Upper lobe of left lung (tissue), 6 donors: Measurements from ENCODE around the gene RAB5B. TPM values are rescaled to one million over a fixed set of nuclear protein-coding genes. Genes with fewer than 3 reads are reported as not detected.

Experiments used
- ATAC-seq, 2 donors: fragments of 200-7000 bp; cut with Tn5 transposase; one replicate each; pipeline ENCODE4 v1.9.1; 2022; ENCODE audit warnings: mild to moderate bottlenecking in 2 of 2, moderate library complexity in 2 of 2; ENCODE audit not compliant: low FRiP score in 2 of 2
- DNase-seq, 2 donors: peaks; one replicate each; pipeline ENCODE4 v3.0.0-alpha.2; 2019 to 2020
- H3K27ac ChIP-seq, 4 donors: fragments of 200-600 bp; sonication (generic); one replicate each; pipeline ENCODE4 v1.5.1; 2016 to 2019
- H3K27me3 ChIP-seq, 4 donors: fragments of 200-600 bp; sonication (generic); one replicate each; pipeline ENCODE4 v1.5.1; 2017 to 2019
- H3K36me3 ChIP-seq, 4 donors: fragments of 200-600 bp; sonication (generic); one replicate each; pipeline ENCODE4 v1.5.1; 2016 to 2019
- H3K4me1 ChIP-seq, 4 donors: fragments of 200-600 bp; sonication (generic); one replicate each; pipeline ENCODE4 v1.5.1; 2018 to 2019
- H3K4me3 ChIP-seq, 4 donors: fragments of 200-600 bp; sonication (generic); one replicate each; pipeline ENCODE4 v1.5.1; 2017 to 2019; ENCODE audit warnings: mild to moderate bottlenecking in 2 of 4, moderate library complexity in 1 of 4
- H3K9me3 ChIP-seq, 4 donors: fragments of 200-600 bp; sonication (generic); one replicate each; pipeline ENCODE4 v1.5.1; 2018 to 2019
- CTCF ChIP-seq, 6 experiments: fragments of 450-650 bp in 4 of 6; fragments of 200-600 bp in 2 of 6; sonication (generic) in 2 of 6; IDR thresholded peaks; one replicate each; pipeline ENCODE4 v1.5.1; 2016 to 2019; ENCODE audit warnings: antibody characterized with exemption in 6 of 6
- EP300 ChIP-seq, 4 donors: sonication (generic); formaldehyde crosslinking; IDR thresholded peaks; one replicate each; pipeline ENCODE4 v1.5.1; 2017; ENCODE audit warnings: antibody characterized with exemption in 4 of 4, control low read depth in 2 of 4
- POLR2A ChIP-seq, 4 donors: fragments of 450-650 bp; IDR thresholded peaks; one replicate each; pipeline ENCODE4 v1.5.1; 2016 to 2017; ENCODE audit warnings: antibody characterized with exemption in 4 of 4, mild to moderate bottlenecking in 2 of 4
- POLR2AphosphoS5 ChIP-seq, 2 donors: sonication (generic); formaldehyde crosslinking; IDR thresholded peaks; one replicate each; pipeline ENCODE4 v1.5.1; 2017; ENCODE audit warnings: antibody characterized with exemption in 2 of 2
- WGBS, 2 donors: methylation state at CpG; one replicate each; pipeline ENCODE4 v1.1.5; 2017 to 2018; 5-methylcytosine and 5-hydroxymethylcytosine counted together
- total RNA-seq, 6 donors: library from RNA; depleted of rRNA in 4 of 6; stranded (reverse); fragments of >200 nt in 4 of 6; gene quantifications; one replicate each; pipeline versions ENCODE4 v1.1.0 to v1.2.1, GENCODE V29; 2016 to 2021
- donor health status: DM: no; HTN: no; CAD: no; lungs with moderate emphysema.
- donor health status: DM: no; HTN: yes; CAD: no; lungs with severe emphysema.

RAB5B gene
- total RNA-seq, 6 donors from 2014 or later: 53.4 to 139 (median 116) TPM

- ATAC-seq: peak; percentile 77 to 90
- peak; percentile 63 to 94 for DNase-seq
- TF ChIP-seq EP300 (IDR thresholded peaks at IDR 0.05) (no peak), CTCF (IDR thresholded peaks at IDR 0.05) (no peak), POLR2AphosphoS5 (IDR thresholded peaks at IDR 0.05) (no peak), POLR2A (IDR thresholded peaks at IDR 0.05) (no peak)
- Histone ChIP-seq H3K36me3 (peaks cover 0 to 20% (median 8%) of the 10 kb centered on the region in 4 donors), H3K9me3 (no peaks in the 10 kb centered on the region), H3K4me3 (peak overlapping the region; percentile 79 to 100 (median 94)), H3K27ac (peak overlapping the region; percentile 91 to 96 (median 94)), H3K27me3 (no peaks in the 10 kb centered on the region), H3K4me1 (peaks cover 4 to 14% (median 9%) of the 10 kb centered on the region in 4 donors)
- WGBS, 2 donors: 3 to 4% methylated on average over 24 to 27 of the region's 44 CpGs
These were observed 34.0 kb downstream of the RAB5B start for GRCh38 chr12:56007564-56008559.

DNA sequence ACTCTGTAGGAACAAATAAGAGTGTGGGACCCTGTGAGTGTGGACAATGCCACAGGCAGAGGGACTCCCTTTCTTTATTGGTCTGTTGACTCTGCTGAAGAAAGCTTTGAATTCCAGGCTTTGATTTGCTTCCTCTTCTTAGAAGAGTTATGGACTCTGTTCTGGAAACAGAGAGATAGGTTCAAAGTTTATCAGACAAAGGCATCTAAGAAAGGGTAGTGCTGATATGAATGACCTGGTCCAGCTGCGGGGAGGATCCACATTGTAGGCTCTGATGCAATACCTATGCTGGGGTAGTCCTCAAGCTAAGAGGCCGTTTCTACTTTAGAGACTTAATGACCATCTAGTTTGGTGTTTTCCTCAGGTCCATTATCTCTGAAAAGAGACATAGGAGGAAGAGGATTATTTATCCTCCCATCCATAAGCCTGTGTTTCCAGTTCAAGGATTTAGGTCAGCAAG, 36.3 kb downstream of the RAB5B start:
- no peak overlapping the region for H3K27ac ChIP-seq
- peaks cover 7 to 25% (median 16%) of the 10 kb centered on the region in 4 donors for H3K4me1 ChIP-seq
- no peak overlapping the region for H3K4me3 ChIP-seq
- H3K27me3 ChIP-seq: no peaks in the 10 kb centered on the region
- H3K36me3 ChIP-seq: no peaks in the 10 kb centered on the region
- 44 to 57% methylated on average over 2 of the region's 2 CpGs for WGBS, 2 donors
- no peak for TF ChIP-seq POLR2AphosphoS5 (IDR thresholded peaks at IDR 0.05)
- no peak for TF ChIP-seq POLR2A (IDR thresholded peaks at IDR 0.05)
- TF ChIP-seq EP300 (IDR thresholded peaks at IDR 0.05): no peak
- no peak for TF ChIP-seq CTCF (IDR thresholded peaks at IDR 0.05)
- no peak for DNase-seq
- no peak for ATAC-seq
- H3K9me3 ChIP-seq: no peaks in the 10 kb centered on the region

DNA sequence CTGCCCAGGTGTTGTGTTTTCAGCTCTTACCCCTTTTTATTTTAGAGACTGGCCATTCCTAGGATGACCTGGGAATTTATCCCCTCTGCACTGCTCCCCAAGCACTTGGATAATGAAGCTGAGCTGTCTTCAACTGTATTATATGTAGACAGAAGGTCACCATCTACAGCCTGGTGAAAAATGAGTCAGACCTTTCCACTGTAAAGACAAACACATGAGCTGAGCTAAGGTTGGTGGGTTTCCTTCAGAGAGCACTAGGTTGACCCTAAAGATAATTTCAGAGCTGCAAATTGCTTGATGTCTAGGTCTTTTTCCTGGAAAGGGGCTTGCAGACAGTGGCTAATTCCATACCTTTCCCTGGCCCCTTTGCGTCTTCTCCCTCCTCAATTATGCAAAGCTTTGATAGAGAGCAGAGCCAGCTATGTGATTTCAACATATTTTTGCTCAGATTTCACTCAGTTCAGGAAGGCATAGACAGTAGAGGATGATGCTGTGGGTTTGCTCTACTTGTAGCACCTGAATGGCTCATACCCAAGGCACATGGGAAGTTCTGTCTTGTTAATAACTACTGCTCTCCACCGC, 37.7 kb downstream of the RAB5B start:
- Histone ChIP-seq H3K36me3 (peaks cover 0 to 2% (median 0%) of the 10 kb centered on the region in 4 donors), H3K9me3 (no peaks in the 10 kb centered on the region), H3K27ac (no peak overlapping the region), H3K27me3 (no peaks in the 10 kb centered on the region), H3K4me3 (no peak overlapping the region), H3K4me1 (peaks cover 7 to 24% (median 14%) of the 10 kb centered on the region in 4 donors)
- no peak for ATAC-seq
- no peak for TF ChIP-seq EP300 (IDR thresholded peaks at IDR 0.05)
- TF ChIP-seq CTCF (IDR thresholded peaks at IDR 0.05): no peak
- TF ChIP-seq POLR2A (IDR thresholded peaks at IDR 0.05): no peak
- no peak for TF ChIP-seq POLR2AphosphoS5 (IDR thresholded peaks at IDR 0.05)
- 87 to 93% methylated on average over 2 of the region's 2 CpGs for WGBS, 2 donors
- DNase-seq: no peak

DNA sequence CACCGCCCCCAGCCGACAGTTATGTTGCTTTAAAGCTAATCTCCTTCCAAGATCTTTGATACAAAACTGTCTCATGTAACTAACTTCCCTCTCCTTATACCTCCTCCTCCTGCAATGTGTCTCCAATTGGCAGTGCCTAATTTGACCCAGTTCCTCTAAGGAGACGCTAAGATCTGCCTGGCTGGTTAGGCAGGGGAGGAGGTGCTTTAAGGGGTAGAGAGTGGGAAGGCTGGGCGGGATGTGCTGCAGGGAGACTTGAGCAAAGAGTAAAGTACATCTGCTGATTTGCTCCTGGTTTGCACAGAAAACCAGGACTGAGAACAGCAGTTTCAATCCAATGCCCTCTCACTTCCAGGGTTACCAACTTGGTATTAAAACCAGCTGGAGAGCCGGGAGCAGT, 39.6 kb downstream of the RAB5B start:
- Histone ChIP-seq H3K27me3 (no peaks in the 10 kb centered on the region), H3K9me3 (no peaks in the 10 kb centered on the region), H3K4me3 (no peak overlapping the region), H3K4me1 (peaks cover 0 to 16% (median 8%) of the 10 kb centered on the region in 4 donors), H3K36me3 (peaks cover 0 to 3% (median 0%) of the 10 kb centered on the region in 4 donors), H3K27ac (peak overlapping the region in 2 of 4 donors; percentile 42 to 44)
- no peak for ATAC-seq
- TF ChIP-seq POLR2AphosphoS5 (IDR thresholded peaks at IDR 0.05): no peak
- TF ChIP-seq CTCF (IDR thresholded peaks at IDR 0.05): no peak
- TF ChIP-seq EP300 (IDR thresholded peaks at IDR 0.05): no peak
- TF ChIP-seq POLR2A (IDR thresholded peaks at IDR 0.05): no peak
- 69 to 91% methylated on average over 5 of the region's 5 CpGs for WGBS, 2 donors
- no peak for DNase-seq
